Measurements from ENCODE around the gene RNF19B. TPM values are rescaled to one million over a fixed set of nuclear protein-coding genes. Genes with fewer than 3 reads are reported as not detected.
"Not testable (repeated sequence)": the region's sequence is repeated elsewhere in the genome, so short reads cannot be mapped to it uniquely, and the experiment has no call there.

Gene RNF19B
- polyA plus RNA-seq, 4 donors = 15.4 to 18.0 (median 16.6) TPM

DNA sequence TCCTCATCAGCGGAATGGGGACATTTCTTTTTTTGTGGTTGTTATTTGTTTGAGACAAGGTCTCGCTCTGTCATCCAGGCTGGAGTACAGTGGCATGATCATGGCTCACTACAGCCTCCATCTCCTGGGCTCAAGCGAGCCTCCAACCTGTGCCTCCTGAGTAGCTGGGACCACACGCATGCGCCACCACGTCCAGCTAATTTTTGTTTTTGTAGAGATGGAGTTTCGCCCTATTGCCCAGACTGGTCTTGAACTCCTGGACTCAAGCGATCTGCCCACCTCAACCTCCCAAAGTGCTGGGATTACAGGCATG lies 28.7 kb upstream of the RNF19B start:
- not testable (repeated sequence) for DNase-seq (ENCODE audit: low read depth in 4 of 4, low spot score in 3 of 4)

DNA sequence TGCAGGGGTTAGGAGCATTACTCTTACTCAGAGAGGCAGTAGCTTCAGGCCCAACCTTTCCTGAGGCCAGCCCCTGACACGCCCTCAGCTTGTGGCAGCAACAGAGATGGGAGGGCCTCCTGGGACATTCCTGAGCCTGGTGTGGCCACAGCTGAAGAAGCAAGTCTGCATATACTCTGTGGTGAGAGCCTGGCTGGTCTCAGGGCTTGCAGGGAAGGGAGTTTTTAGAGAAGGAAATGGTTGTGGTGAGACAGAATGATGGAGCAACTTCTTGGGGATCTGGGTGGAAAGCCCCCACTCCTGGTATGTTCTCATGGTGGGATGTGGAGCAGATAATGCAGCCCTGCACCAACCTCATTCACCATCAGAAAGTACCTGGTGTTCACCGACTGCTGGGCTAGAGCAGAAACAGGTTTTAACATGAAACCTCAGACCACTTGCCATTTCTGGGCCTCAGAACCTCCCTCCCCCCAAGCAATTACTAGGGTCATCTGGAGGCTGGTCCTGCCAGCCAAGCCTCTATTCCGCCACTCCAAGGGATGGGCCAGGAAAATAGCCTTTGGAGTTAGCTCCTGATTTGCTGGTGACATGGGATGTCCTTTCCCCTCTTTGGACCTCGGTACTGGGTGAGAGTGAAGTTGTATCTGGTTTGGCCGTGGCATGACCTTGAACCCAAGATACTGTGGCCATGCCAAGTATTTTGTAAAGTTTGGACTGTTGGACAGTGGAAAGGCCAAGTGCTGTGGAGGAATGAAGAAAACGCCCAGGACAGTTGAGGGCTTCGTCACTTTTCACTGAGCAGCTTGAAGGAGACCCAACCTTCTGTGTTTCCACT lies 28.1 kb upstream of the RNF19B start:
- DNase-seq (ENCODE audit: low read depth in 4 of 4, low spot score in 3 of 4) = peak in 3 of 4 donors; percentile 24 to 57 (median 36)

DNA sequence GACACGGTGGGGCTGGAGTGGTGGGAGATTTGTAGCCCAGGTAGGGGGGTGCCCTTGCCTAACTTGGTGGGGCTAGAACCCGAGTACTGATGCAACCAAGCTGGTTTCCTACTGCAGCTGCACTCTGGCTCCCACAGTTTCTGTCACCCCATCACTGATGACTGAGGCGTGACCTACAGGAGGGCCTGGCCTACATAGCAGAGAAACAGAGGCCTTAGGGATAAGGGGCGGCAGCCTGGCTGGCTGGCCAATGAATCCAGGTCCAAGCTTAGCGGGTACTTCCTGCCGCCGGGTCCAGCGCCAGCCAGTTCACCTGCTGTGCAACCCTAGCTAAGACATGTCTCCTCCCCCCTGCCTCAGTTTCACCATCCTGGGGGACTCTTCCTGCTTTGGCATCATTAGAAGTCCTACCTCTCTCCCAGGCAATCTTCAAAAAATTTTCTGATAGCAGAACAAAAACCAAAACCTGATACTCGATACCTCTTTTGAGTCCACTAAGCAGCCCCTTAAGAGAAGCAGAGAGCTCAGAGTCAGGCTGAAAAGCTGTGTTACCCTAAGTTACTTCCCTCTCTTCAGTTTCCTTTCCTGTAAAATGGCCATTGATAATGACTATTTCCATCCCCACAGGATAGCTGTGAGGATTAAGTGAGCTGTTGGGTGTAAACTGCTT lies 27.3 kb upstream of the RNF19B start:
- no peak for DNase-seq (ENCODE audit: low read depth in 4 of 4, low spot score in 3 of 4)

DNA sequence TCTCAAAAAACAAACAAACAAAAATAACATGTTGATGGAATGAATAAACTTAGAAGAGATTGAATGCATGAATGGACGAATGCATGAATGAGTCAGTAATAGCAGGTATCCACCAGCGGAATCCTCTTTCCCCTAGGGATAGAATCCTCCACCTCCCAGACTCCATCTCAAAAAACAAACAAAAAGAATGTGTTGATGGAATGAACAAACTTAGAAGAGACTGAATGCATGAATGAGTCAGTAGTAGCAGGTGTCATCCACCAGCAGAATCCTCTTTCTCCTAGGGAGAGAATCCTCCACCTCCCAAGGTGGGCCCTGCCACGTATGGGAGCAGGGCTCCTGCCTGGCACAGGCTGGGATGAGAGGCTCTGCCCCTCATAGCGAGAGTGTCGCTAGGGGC lies 26.8 kb upstream of the RNF19B start:
- DNase-seq (ENCODE audit: low read depth in 4 of 4, low spot score in 3 of 4) = no peak

DNA sequence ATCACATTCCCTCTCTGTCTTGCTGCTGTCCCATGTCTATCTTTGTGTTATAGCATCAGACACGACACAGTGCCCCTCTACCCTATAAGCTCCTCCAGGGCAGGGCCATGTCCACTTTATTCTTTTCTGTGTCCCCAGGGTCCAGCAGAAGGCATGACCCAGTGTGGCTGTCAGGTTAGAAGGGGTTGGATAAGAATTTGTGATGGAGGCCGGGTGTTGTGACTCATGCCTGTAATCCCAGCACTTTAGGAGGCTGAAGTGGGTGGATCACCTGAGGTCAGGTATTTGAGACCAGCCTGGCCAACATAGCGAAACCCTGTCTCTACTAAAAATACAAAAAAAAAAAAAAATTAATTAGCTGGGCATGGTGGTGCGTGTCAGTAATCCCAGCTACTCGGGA lies 26.3 kb upstream of the RNF19B start:
- DNase-seq (ENCODE audit: low read depth in 4 of 4, low spot score in 3 of 4) = no peak

DNA sequence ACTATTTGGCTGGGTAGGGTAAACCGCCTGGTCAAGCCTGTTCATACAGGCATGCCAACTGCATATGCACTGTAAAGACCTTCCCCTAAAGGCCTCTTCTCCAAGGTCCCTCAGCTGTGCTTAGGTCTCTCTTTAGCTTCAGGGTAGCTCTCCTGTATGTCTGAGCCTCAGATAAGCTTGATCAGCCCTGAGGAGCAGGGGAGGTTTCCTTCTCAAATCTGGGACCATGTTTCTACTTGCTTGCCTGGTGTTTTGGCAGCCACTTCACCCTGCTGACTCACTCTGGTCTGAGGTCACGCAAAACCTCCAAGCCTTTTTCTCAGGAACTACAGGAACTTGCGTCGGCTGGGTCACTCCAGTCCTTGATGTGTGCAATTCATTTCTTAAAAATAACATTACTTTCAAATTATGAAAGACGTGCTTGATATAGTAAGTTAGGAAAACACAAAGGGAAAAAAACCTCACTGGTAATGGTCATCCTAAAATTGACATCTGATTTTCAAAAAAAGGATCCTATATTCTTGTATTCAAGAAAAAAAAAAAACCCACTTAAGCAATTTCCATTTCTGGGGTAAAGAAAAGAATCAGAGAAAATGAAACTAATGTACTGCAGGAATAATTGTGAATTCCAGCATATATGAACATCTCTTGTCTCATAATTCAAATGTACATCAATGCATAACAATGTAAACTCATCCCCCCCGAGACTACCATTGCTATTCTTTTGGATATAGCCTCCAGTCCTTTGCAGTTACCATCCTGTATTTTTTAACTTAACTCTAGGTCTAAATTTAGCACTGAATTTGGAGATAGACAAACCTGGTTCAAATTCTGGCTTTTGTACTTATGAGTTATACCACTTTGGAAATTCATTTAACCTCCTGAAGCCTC lies 24.8 kb upstream of the RNF19B start:
- DNase-seq (ENCODE audit: low read depth in 4 of 4, low spot score in 3 of 4) = no peak

DNA sequence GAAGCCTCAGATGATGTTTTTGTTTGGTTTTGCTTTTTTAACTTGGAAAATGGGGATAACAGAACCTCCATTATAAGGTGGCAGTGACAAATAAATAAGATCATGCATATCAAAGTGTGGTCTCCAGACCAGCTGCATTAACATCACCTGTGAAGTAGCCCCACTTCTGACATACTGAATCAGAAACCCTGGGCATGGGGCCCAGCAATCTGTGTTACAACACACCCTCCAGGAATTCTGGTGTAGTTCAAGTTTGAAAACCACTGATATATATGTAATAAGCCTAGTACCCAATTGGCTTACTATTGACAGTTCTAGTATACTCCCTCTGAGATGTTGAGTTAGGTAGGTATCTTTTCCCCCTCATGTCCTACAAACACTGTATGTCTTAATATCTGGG lies 24.1 kb upstream of the RNF19B start:
- DNase-seq (ENCODE audit: low read depth in 4 of 4, low spot score in 3 of 4) = no peak

DNA sequence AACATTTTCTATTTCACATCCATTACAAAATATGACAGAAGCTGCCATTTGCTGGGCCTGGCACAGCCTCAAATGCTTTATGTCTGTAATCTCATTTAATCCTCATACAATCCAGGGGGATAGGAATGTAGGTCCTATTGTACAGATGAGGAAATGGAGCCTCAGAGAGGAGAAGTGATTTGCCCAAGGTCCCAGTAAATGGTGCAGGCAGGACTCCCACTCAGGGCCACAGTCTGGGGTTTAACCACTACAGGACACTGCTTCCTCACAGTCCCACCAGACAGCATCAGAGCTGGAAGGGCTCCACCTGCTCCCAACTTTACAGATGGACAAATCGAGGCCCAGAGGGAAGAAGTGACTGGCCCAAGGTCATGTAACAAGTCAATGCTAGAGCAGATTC lies 20.6 kb upstream of the RNF19B start:
- DNase-seq (ENCODE audit: low read depth in 4 of 4, low spot score in 3 of 4) = no peak

DNA sequence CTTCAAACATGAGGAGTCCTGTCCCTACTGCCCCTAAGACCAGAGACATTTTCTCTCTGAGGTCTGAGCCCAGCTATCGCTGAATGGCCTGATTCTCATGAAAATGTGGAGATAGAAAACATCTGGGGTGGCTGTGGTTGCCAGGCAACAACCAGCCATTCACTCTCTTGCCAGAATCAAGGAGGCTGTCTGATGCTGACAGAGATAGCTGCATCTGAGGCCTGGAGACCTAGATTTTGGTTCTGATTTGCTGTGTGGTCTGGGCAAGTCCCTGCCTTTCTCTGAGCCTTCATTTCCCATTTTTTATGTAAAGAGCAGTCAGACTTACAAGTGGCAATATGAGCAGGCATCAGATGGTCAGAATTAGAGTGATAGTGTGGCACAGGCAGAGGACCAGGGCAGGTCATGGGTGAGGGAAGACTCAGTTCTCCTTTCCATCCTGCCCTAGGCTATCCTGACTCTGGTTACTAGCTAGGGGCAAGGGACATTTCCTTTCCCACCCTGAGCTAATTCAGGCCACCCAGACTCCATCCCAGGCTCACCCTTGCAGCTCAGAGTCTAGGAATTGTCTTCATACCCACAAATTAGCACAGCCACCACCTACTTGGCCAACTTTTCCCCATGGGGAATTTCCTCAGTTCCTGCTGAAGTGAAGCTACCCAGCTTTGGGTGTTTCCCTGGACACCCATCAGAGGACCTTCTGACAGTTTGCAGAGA lies 20.0 kb upstream of the RNF19B start:
- no peak for DNase-seq (ENCODE audit: low read depth in 4 of 4, low spot score in 3 of 4)

DNA sequence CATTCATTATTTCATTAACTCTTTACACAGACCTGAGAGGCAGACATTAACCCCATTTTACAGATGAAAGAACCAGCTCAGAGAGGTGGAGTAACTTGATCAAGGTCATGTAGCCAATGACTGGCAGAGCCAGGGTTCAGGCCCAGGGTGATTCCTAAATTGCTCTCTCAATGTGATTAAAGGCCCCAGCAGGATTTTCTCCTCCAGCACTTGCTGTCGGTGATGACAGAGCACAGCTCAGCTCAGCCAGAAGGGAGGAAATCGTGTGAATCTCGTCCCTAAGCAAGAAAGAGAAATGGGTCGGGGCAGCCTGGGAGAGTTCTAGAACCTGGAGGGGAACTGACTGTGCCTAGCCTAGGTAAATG lies 19.5 kb upstream of the RNF19B start:
- no peak for DNase-seq (ENCODE audit: low read depth in 4 of 4, low spot score in 3 of 4)

DNA sequence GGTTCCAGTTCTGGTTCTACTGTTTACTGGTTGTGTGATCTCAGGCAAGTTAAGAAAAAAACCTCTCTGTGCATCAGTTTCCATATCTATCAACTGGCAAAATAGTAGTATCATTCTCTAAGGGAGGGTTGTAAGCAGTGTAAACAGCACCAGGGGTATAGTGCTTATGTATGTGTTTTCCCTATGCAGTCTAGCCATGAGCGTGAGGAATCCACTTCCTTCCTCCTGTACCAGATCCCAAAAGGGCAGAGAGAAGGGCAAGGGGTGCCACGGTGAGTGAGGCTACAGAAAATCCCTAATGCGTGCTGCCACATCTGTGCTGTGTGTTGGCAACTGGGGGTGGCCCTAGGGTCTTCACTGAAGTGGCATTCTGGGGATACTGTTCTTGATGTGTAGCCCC lies 18.4 kb upstream of the RNF19B start:
- DNase-seq (ENCODE audit: low read depth in 4 of 4, low spot score in 3 of 4) = no peak

DNA sequence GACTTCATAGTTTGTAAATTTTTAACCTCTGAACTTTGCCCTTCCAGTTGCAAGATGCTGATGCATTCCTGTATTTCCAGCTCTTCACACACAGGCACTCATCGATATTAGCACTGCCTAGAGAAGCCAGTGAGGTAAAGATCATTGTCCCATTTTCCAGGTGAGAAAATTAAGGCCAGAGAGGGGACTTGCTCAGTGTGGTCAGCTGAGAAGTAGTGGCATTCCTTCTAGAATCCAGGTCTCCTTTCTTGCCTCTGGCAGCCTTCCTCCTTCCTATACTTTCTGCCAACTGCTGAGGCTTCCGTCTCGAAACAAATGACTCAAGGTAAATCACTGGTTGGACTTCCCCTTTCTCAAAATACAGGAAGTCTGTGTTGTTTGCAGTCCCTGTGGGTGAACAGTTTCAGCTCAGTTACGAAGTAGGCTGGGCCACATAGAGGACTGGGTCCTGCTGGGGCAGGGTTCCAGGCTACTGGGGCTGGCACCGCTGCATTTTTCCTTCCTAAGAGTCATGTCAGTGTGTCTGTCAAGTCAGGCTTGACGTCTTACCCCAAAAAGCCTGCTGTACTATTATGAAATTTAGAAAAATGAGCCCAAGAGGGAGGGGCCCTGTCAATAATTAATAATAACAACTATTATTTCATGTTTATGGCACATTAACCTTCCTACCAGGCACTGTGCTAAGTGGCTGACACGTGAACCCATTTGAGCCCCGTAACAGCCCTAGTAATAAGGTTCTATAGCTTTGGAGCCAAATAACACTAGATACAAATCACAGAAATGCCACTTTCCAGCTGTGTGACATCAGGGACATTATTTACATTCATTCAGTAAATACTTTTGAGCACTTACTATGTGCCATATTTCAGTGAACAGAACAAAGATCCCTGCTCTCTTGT lies 16.6 kb upstream of the RNF19B start:
- DNase-seq (ENCODE audit: low read depth in 4 of 4, low spot score in 3 of 4) = no peak

DNA sequence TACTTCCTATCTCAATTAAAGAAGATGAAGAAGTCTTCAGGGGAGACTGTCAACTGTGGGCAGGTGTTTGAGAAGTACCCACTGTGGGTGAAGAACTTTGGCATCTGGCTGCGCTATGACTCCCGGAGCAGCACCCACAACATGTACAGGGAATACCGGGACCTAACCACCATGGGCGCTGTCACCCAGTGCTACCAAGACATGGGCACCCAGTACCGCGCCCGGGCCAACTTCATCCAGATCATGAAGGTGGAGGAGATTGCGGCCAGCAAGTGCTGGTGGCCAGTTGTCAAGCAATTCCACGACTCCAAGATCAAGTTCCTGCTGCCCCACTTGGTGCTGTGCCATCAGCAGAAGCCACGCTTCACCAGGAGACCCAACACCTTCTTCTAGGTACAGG lies 15.5 kb upstream of the RNF19B start:
- DNase-seq (ENCODE audit: low read depth in 4 of 4, low spot score in 3 of 4) = no peak

DNA sequence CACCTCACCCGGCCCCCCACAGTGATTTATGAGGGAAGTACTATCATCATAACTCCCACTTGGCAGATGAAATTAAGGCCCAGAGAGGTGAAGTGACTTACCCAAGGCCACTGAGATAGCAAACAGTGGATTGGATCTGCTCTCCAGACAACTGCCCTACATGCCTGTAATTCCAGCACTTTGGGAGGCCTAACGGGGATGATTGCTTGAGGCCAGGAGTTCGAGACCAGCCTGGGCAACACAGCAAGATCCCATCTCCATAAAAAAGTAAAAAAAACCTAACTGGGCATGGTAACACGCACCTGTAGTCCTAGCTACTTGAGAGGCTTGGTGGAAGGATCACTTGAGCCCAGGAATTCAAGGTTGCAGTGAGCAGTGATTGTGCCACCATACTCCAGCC lies 14.2 kb upstream of the RNF19B start:
- DNase-seq (ENCODE audit: low read depth in 4 of 4, low spot score in 3 of 4) = no peak

DNA sequence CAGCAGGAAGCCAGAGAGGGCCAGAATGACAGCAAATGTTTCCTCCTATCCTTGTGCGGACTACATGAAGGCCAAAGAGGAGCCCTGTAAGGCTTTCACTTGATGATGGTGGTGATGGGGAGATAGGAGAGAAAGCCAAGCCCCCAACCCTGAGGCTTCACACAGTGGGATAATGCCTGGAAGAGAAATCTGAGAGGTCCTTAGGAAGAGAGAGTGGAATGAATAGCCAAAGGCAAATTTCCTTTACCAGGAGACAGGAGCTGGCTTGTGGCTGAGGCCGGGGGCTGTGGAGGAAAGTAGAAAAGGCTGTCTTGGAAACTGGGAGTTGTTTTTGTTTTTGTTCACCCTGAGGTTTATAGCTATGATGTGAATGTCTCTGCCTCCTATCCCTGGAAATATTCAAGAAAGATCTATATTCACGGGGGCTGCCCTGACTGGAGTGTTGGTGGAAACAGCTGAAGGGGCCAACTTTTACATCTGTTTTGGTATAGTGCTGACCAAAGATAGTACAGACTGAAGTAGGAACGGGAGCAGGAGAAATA lies 13.0 kb upstream of the RNF19B start:
- no peak for DNase-seq (ENCODE audit: low read depth in 4 of 4, low spot score in 3 of 4)

DNA sequence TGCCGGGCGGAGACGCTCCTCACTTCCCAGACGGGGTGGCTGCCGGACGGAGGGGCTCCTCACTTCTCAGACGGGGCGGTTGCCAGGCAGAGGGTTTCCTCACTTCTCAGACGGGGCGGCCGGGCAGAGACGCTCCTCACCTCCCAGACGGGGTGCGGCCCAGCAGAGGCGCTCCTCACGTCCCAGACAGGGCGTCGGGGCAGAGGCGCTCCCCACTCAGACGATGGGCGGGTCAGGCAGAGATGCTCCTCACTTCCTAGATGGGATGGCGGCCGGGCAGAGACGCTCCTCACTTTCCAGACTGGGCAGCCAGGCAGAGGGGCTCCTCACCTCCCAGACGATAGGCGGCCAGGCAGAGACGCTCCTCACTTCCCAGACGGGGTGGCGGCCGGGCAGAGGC lies 10.4 kb upstream of the RNF19B start:
- DNase-seq (ENCODE audit: low read depth in 4 of 4, low spot score in 3 of 4) = not testable (repeated sequence)

DNA sequence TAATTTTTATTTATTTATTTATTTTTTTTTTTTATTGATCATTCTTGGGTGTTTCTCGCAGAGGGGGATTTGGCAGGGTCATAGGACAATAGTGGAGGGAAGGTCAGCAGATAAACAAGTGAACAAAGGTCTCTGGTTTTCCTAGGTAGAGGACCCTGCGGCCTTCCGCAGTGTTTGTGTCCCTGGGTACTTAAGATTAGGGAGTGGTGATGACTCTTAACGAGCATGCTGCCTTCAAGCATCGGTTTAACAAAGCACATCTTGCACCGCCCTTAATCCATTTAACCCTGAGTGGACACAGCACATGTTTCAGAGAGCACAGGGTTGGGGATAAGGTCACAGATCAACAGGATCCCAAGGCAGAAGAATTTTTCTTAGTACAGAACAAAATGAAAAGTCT lies 8.8 kb upstream of the RNF19B start:
- DNase-seq (ENCODE audit: low read depth in 4 of 4, low spot score in 3 of 4) = not testable (repeated sequence)

DNA sequence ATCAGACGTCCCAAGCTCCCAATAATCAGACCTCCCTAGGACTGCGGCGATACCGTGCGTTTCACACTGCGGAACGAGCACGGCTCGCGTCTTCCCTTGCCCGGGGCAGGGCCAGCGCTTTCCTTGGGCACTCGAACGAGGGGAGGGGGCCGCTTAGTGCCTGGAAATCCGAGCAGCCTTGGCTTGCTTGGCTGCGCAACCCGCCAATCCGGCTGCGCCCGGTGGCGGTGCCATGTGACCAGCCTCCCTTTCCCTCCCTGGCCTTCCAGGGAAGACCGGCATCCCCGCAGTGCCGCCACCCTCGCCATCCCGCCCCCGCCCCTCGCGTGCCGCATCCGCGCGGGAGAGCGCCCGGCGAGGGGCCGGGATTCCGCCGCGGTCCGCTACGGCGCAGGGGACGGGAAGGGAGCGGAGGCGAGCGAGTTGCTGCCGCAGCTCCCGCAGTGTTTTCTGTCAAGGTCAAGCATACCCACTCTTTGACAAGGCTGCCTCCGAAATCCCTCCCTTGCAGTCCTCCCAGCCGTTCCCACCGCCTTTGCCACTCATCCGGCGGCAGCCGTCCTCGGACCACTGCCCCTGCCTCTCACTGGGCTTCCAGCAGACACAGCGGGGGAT lies 8.3 kb upstream of the RNF19B start:
- DNase-seq (ENCODE audit: low read depth in 4 of 4, low spot score in 3 of 4) = peak in 3 of 4 donors; percentile 63 to 71 (median 64)

DNA sequence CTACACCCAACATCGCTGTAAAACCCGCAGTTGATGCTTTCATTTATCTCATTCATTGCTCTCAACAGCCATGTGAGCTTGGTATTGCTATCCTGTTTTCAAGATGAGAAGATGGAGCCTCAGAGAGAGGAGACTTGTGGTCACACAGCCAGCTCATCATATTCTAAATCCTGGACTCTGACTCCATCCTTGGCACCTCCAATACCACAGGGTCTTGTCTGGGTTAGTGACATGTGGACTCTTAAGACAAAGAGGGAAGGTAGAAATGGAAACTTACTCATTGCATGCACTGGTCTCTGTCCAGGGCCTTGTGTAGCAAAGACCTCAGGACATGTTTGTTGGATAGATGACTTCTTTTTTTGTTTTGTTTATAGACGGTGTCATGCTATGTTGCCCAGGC lies 7.0 kb upstream of the RNF19B start:
- no peak for DNase-seq (ENCODE audit: low read depth in 4 of 4, low spot score in 3 of 4)

All from left renal pelvis (tissue), 4 donors.